Mesenchymal stem cell (in vitro differentiated cells and primary cell): ENCODE results near the gene RIT1. TPM values are rescaled to one million over a fixed set of nuclear protein-coding genes. Genes with fewer than 3 reads are reported as not detected.

Source experiments
- DNase-seq: peaks from one replicate; pipeline ENCODE4 v3.0.0-alpha.2; 2013
- H2AFZ ChIP-seq: one replicate; pipeline ENCODE4 v1.6.1; 2013; ENCODE audit warnings: low read depth, mild to moderate bottlenecking, control low read depth, inconsistent platforms, low read length, moderate library complexity
- H2AK5ac ChIP-seq: 2 replicates; pipeline ENCODE4 v1.6.1; 2013; ENCODE audit warnings: low read length, moderate library complexity, mild to moderate bottlenecking, inconsistent platforms; ENCODE audit not compliant: severe bottlenecking
- H2BK120ac ChIP-seq: one replicate; pipeline ENCODE4 v1.6.1; 2013; ENCODE audit warnings: low read depth, mild to moderate bottlenecking, inconsistent platforms, low read length, moderate library complexity
- H2BK12ac ChIP-seq, 2 experiments: one replicate each; pipeline ENCODE4 v1.6.1; 2013; ENCODE audit warnings: inconsistent platforms in 2 of 2, low read length in 2 of 2, mild to moderate bottlenecking in 2 of 2, moderate library complexity in 2 of 2, control low read depth in 1 of 2
- H2BK15ac ChIP-seq: one replicate; pipeline ENCODE4 v1.6.1; 2013; ENCODE audit warnings: mild to moderate bottlenecking, low read depth, inconsistent platforms; ENCODE audit not compliant: poor library complexity, severe bottlenecking
- H2BK5ac ChIP-seq: 2 replicates; pipeline ENCODE4 v1.6.1; 2013; ENCODE audit warnings: low read depth, mild to moderate bottlenecking, low read length, control low read depth, inconsistent platforms; ENCODE audit not compliant: poor library complexity, severe bottlenecking
- H3K14ac ChIP-seq, 2 experiments: one replicate each; pipeline ENCODE4 v1.6.1; 2013; ENCODE audit warnings: inconsistent platforms in 2 of 2, low read length in 2 of 2, control low read depth in 1 of 2, mild to moderate bottlenecking in 1 of 2, moderate library complexity in 1 of 2
- H3K18ac ChIP-seq, 2 experiments: one replicate each; pipeline ENCODE4 v1.6.1; 2013; ENCODE audit warnings: inconsistent platforms in 2 of 2, low read length in 2 of 2, control low read depth in 1 of 2, low read depth in 1 of 2, mild to moderate bottlenecking in 1 of 2
- H3K23ac ChIP-seq, 2 experiments: one replicate each; pipeline ENCODE4 v1.6.1; 2013; ENCODE audit warnings: inconsistent platforms in 2 of 2, low read length in 2 of 2, mild to moderate bottlenecking in 2 of 2, moderate library complexity in 2 of 2, control low read depth in 1 of 2
- H3K27ac ChIP-seq: 2 replicates; pipeline ENCODE4 v1.5.1; 2013; ENCODE audit warnings: mild to moderate bottlenecking, moderate library complexity, low read length, control low read depth, inconsistent platforms; ENCODE audit not compliant: poor library complexity, severe bottlenecking
- H3K27me3 ChIP-seq, 2 experiments: 2 replicates each; pipeline versions ENCODE4 v1.6.1 to v1.7.0; 2013; ENCODE audit warnings: low read length in 2 of 2, mild to moderate bottlenecking in 2 of 2, moderate library complexity in 2 of 2, control low read depth in 1 of 2, inconsistent platforms in 1 of 2; ENCODE audit not compliant: control insufficient read depth in 1 of 2, insufficient read depth in 1 of 2
- H3K36me3 ChIP-seq, 2 experiments: 2 replicates each; pipeline versions ENCODE4 v1.6.1 to v1.7.0; 2013; ENCODE audit warnings: low read length in 2 of 2, control low read depth in 1 of 2, inconsistent platforms in 1 of 2, low read depth in 1 of 2, mild to moderate bottlenecking in 1 of 2; ENCODE audit not compliant: insufficient read depth in 2 of 2, control insufficient read depth in 1 of 2
- H3K4ac ChIP-seq, 2 experiments: one replicate each; pipeline ENCODE4 v1.6.1; 2013; ENCODE audit warnings: inconsistent platforms in 2 of 2, low read length in 2 of 2, mild to moderate bottlenecking in 2 of 2, moderate library complexity in 2 of 2, control low read depth in 1 of 2, low read depth in 1 of 2
- H3K4me1 ChIP-seq: 2 replicates; pipeline ENCODE4 v1.6.1; 2013; ENCODE audit warnings: low read depth, low read length, control low read depth; ENCODE audit not compliant: control insufficient read depth, insufficient read depth
- H3K4me2 ChIP-seq: 2 replicates; pipeline ENCODE4 v1.6.1; 2013; ENCODE audit warnings: low read length, mild to moderate bottlenecking, inconsistent platforms; ENCODE audit not compliant: poor library complexity, severe bottlenecking
- H3K4me3 ChIP-seq, 2 experiments: 2 replicates each; pipeline versions ENCODE4 v1.5.1 to v1.7.0; 2013; ENCODE audit warnings: low read length in 2 of 2, mild to moderate bottlenecking in 2 of 2, control low read depth in 1 of 2, low read depth in 1 of 2; ENCODE audit not compliant: insufficient read depth in 1 of 2
- H3K79me1 ChIP-seq: replicated peaks from 2 replicates; pipeline ENCODE4 v1.6.1; 2013; ENCODE audit warnings: mild to moderate bottlenecking, control low read depth, low read length, inconsistent platforms; ENCODE audit not compliant: poor library complexity, severe bottlenecking
- H3K9ac ChIP-seq: 2 replicates; pipeline ENCODE4 v1.7.0; 2013; ENCODE audit warnings: mild to moderate bottlenecking, low read length, moderate library complexity
- H3K9me3 ChIP-seq: 2 replicates; pipeline ENCODE4 v1.7.0; 2013; ENCODE audit warnings: mild to moderate bottlenecking, low read length; ENCODE audit not compliant: control insufficient read depth
- H4K8ac ChIP-seq: one replicate; pipeline ENCODE4 v1.6.1; 2013; ENCODE audit warnings: inconsistent platforms, mild to moderate bottlenecking, low read length, moderate library complexity
- H4K91ac ChIP-seq: one replicate; pipeline ENCODE4 v1.6.1; 2013; ENCODE audit warnings: mild to moderate bottlenecking, low read length, inconsistent platforms
- WGBS: methylation state at CpG from one replicate; pipeline ENCODE4 v1.1.7; 2013; ENCODE audit warnings: mixed read lengths; 5-methylcytosine and 5-hydroxymethylcytosine counted together
- polyA plus RNA-seq, 2 experiments: library from polyadenylated mRNA; stranded (reverse); fragments of 200-250 nt; gene quantifications; one replicate each; pipeline ENCODE4 v1.2.3, GENCODE V29; 2013

The RIT1 gene
- 33.9 TPM for polyA plus RNA-seq (2013, experiment 1 of 2)
- 33.9 TPM for polyA plus RNA-seq (2013, experiment 2 of 2)

- H2BK5ac ChIP-seq, result no peak within 1 kb of the TSS
- H2BK15ac ChIP-seq, result no peak within 1 kb of the TSS
- H2BK120ac ChIP-seq, result peak within 1 kb of the TSS; percentile 52
- H3K18ac ChIP-seq, result peak within 1 kb of the TSS; percentile 77 to 97
- peak within 1 kb of the TSS in 1 of 2 experiments; percentile 95 for H3K14ac ChIP-seq
- H4K91ac ChIP-seq, result peak within 1 kb of the TSS; percentile 80
- peak within 1 kb of the TSS; percentile 46 to 99 for H3K4ac ChIP-seq
- no peaks in the 10 kb centered on the region for H3K9me3 ChIP-seq
- H2AK5ac ChIP-seq, result peak within 1 kb of the TSS; percentile 98
- peak within 1 kb of the TSS; percentile 63 for H3K27ac ChIP-seq
- H3K27me3 ChIP-seq, result no peaks in the 10 kb centered on the region
- 10% methylated on average over 27 of the region's 34 CpGs for WGBS
- peak; percentile 92 for DNase-seq
- H3K4me3 ChIP-seq, result peak within 1 kb of the TSS; percentile 82 to 97
- peak within 1 kb of the TSS; percentile 95 for H3K4me2 ChIP-seq
- peak within 1 kb of the TSS; percentile 99 for H3K9ac ChIP-seq
- peak within 1 kb of the TSS; percentile 52 for H4K8ac ChIP-seq
- H3K4me1 ChIP-seq, result peaks cover 2% of the 10 kb centered on the region
- peaks cover 9% of the 10 kb centered on the region for H3K79me1 ChIP-seq
- H2BK12ac ChIP-seq, result peak within 1 kb of the TSS in 1 of 2 experiments; percentile 72
- peak within 1 kb of the TSS in 1 of 2 experiments; percentile 66 for H3K23ac ChIP-seq
- peaks cover 33 to 79% of the 10 kb centered on the region in 2 experiments for H3K36me3 ChIP-seq
- peak within 1 kb of the TSS; percentile 60 for H2AFZ ChIP-seq
Observed at GRCh38 chr1:155911156-155912055, at the start of gene RIT1. Gene RIT1, minus strand, starts transcription at chr1:155911349. Its CDS starts 588 bp downstream, at chr1:155910761.

GRCh38 chr1:155960081-155960745 is 49.1 kb upstream of the RIT1 start:
- H2AFZ ChIP-seq, result no peak overlapping the region
- no peak overlapping the region for H3K18ac ChIP-seq
- no peak overlapping the region for H2BK5ac ChIP-seq
- no peak overlapping the region for H4K91ac ChIP-seq
- H3K79me1 ChIP-seq, result peaks cover 18% of the 10 kb centered on the region
- H3K27ac ChIP-seq, result no peak overlapping the region
- DNase-seq, result no peak
- no peak overlapping the region for H2BK15ac ChIP-seq
- no peak overlapping the region for H2BK120ac ChIP-seq
- peak overlapping the region; percentile 70 for H3K9ac ChIP-seq
- H3K4me3 ChIP-seq, result no peak overlapping the region
- H3K9me3 ChIP-seq, result no peaks in the 10 kb centered on the region
- H2BK12ac ChIP-seq, result no peak overlapping the region
- no peak overlapping the region for H4K8ac ChIP-seq
- no peak overlapping the region for H3K4ac ChIP-seq
- H3K23ac ChIP-seq, result no peak overlapping the region
- WGBS, result 100% methylated on average over 1 of the region's 3 CpGs
- H3K14ac ChIP-seq, result no peak overlapping the region
- no peaks in the 10 kb centered on the region for H3K27me3 ChIP-seq
- H2AK5ac ChIP-seq, result no peak overlapping the region
- no peak overlapping the region for H3K4me2 ChIP-seq
- H3K36me3 ChIP-seq, result peaks cover 73 to 93% of the 10 kb centered on the region in 2 experiments
- peaks cover 17% of the 10 kb centered on the region for H3K4me1 ChIP-seq

- H4K91ac ChIP-seq, result no peak overlapping the region
- H3K9ac ChIP-seq, result no peak overlapping the region
- no peak overlapping the region for H2AK5ac ChIP-seq
- no peak overlapping the region for H3K23ac ChIP-seq
- no peak overlapping the region for H3K27ac ChIP-seq
- WGBS, result 96% methylated on average over 12 of the region's 12 CpGs
- no peak overlapping the region for H3K4ac ChIP-seq
- H3K4me1 ChIP-seq, result peaks cover 11% of the 10 kb centered on the region
- no peak overlapping the region for H2BK120ac ChIP-seq
- H3K14ac ChIP-seq, result no peak overlapping the region
- no peak overlapping the region for H3K4me2 ChIP-seq
- H3K9me3 ChIP-seq, result no peaks in the 10 kb centered on the region
- H3K27me3 ChIP-seq, result no peaks in the 10 kb centered on the region
- H2BK5ac ChIP-seq, result no peak overlapping the region
- H3K18ac ChIP-seq, result no peak overlapping the region
- H3K36me3 ChIP-seq, result peaks cover 74 to 94% of the 10 kb centered on the region in 2 experiments
- H3K79me1 ChIP-seq, result peaks cover 20% of the 10 kb centered on the region
- DNase-seq, result no peak
- H3K4me3 ChIP-seq, result no peak overlapping the region
- no peak overlapping the region for H2AFZ ChIP-seq
- H2BK15ac ChIP-seq, result no peak overlapping the region
- no peak overlapping the region for H4K8ac ChIP-seq
- no peak overlapping the region for H2BK12ac ChIP-seq
Observed at GRCh38 chr1:155957411-155957915, 46.3 kb upstream of the RIT1 start.

- no peak overlapping the region for H4K91ac ChIP-seq
- 98% methylated on average over 3 of the region's 3 CpGs for WGBS
- no peak overlapping the region for H2AK5ac ChIP-seq
Observed at GRCh38 chr1:155954645-155955044, 43.5 kb upstream of the RIT1 start.

More at GRCh38 chr1:155954645-155955044, 43.5 kb upstream of the RIT1 start:
- no peak for DNase-seq
- Histone ChIP-seq H3K27ac (no peak overlapping the region), H2BK120ac (no peak overlapping the region), H3K9me3 (no peaks in the 10 kb centered on the region), H3K18ac (no peak overlapping the region), H2BK15ac (no peak overlapping the region), H4K8ac (no peak overlapping the region), H2BK5ac (no peak overlapping the region), H3K4me1 (no peaks in the 10 kb centered on the region), H3K4me3 (no peak overlapping the region), H2AFZ (no peak overlapping the region), H3K27me3 (no peaks in the 10 kb centered on the region), H3K4ac (no peak overlapping the region), H3K79me1 (peaks cover 24% of the 10 kb centered on the region), H3K14ac (no peak overlapping the region), H3K9ac (no peak overlapping the region), H3K4me2 (no peak overlapping the region), H3K36me3 (peaks cover 82 to 95% of the 10 kb centered on the region in 2 experiments), H3K23ac (no peak overlapping the region), H2BK12ac (no peak overlapping the region)
